ENCODE measurements around the gene PTGDS. TPM values are rescaled to one million over a fixed set of nuclear protein-coding genes. Genes with fewer than 3 reads are reported as not detected.

Gene PTGDS
- total and polyA plus RNA-seq, 10 of the 15 experiments (the other 5 are each of a cell fraction or from before 2014, with no cell fraction given), result not detected

GRCh38 chr9:136971746-136972145 lies 5.6 kb upstream of the PTGDS start (continued):
- TF ChIP-seq NKRF (conservative IDR thresholded peaks at IDR 0.05), result no peak
- TF ChIP-seq IRF4 (IDR thresholded peaks at IDR 0.05; ENCODE audit: low read depth, low read length), result no peak
- no peak for TF ChIP-seq TCF12 (IDR thresholded peaks at IDR 0.05; ENCODE audit: low read depth, low read length)
- no peak for TF ChIP-seq CHD4 (IDR thresholded peaks at IDR 0.05)
- no peak for TF ChIP-seq RBBP5 (conservative IDR thresholded peaks at IDR 0.05)
- no peak for TF ChIP-seq ZBTB40 (IDR thresholded peaks at IDR 0.05; ENCODE audit: borderline replicate concordance)
- no peak for TF ChIP-seq PAX8 (IDR thresholded peaks at IDR 0.05)

- ChIA-PET SMC1A (ENCODE audit: uncharacterized antibody, unreplicated experiment) (no interaction called here), RAD21 (ENCODE audit: unreplicated experiment) (no interaction called here), POLR2A (no interaction called here), CTCF (interaction anchor here (2.0 kb wide), 1 partner anchor 57 kb away, joined by 5 read pairs; no protein-coding TSS in a partner anchor)
- H3K27ac ChIP-seq (ENCODE audit: control insufficient read depth, insufficient read depth), result no peak overlapping the region
- 49% methylated on average over 11 of the region's 11 CpGs for WGBS (ENCODE audit: insufficient coverage, insufficient replicate concordance, low lambda C conversion rate, missing lambda C conversion rate)
- H4K20me1 ChIP-seq (ENCODE audit: control insufficient read depth, insufficient read depth), result no peaks in the 10 kb centered on the region
- H3K9me3 ChIP-seq (replicated peaks; ENCODE audit: control insufficient read depth, insufficient read depth, low read length), result no peaks in the 10 kb centered on the region
- FAIRE-seq (no peak), ATAC-seq (no peak), DNase-seq (ENCODE audit: low read depth, low spot score) (no peak)
- no peaks in the 10 kb centered on the region for H3K36me3 ChIP-seq (ENCODE audit: control insufficient read depth in 2 of 2, insufficient read depth in 2 of 2, low read length in 1 of 2)
- no peaks in the 10 kb centered on the region for H3K79me2 ChIP-seq (ENCODE audit: control insufficient read depth, insufficient read depth, low read length)
- no TSS peak for BruUV-seq (replicated peaks)
- intact Hi-C loops (cut with micrococcal nuclease; ENCODE audit: unreplicated experiment) (no loop called here), in situ Hi-C loops (cut with MboI) (no loop called here)
- H2AFZ ChIP-seq (ENCODE audit: control insufficient read depth, low read depth, low read length), result no peak overlapping the region
- TF ChIP-seq NR2F1 (conservative IDR thresholded peaks at IDR 0.05) (0 out of 2 replicates have a peak, but pooled peaks have one; percentile 23), CBFB (IDR thresholded peaks at IDR 0.05; ENCODE audit: low read depth) (no peak)
- no peak overlapping the region for H3K4me3 ChIP-seq
- no peak overlapping the region for H3K9ac ChIP-seq (ENCODE audit: control insufficient read depth, insufficient read depth, low read length)
- no peak overlapping the region for H3K4me2 ChIP-seq (ENCODE audit: control insufficient read depth, insufficient read depth)
- no peaks in the 10 kb centered on the region; a peak in 1 of 4 replicates for H3K27me3 ChIP-seq (replicated peaks in 1 of 2; ENCODE audit: control insufficient read depth in 2 of 2, insufficient read depth in 2 of 2, low read length in 1 of 2)
- no peaks in the 10 kb centered on the region for H3K4me1 ChIP-seq (ENCODE audit: control insufficient read depth, insufficient read depth, low read length)
Observed at GRCh38 chr9:136972335-136972734, 5.0 kb upstream of the PTGDS start.
